Activated CD8-positive, alpha-beta memory T cell treated with anti-CD3 and anti-CD28 coated beads, Interleukin-2, amount 10 ng/mL, durations not matched to agents 7 days and 5 days (primary cell): ENCODE data around the gene QPCT. TPM values are rescaled to one million over a fixed set of nuclear protein-coding genes. Genes with fewer than 3 reads are reported as not detected.
A peak's percentile ranks its signal among the peaks of the same experiment; 100 is the strongest.
"Not testable (repeated sequence)": the region's sequence is repeated elsewhere in the genome, so short reads cannot be mapped to it uniquely, and the experiment has no call there.

ENCODE experiments used
- ATAC-seq: fragments of 150-1000 bp; cut with Tn5 transposase; one replicate; pipeline ENCODE4 v1.10.0; 2021; ENCODE audit warnings: moderate library complexity
- CTCF ChIA-PET: fragments of 350-600 bp; sonication (Branson Sonifier 250); formaldehyde crosslinking; loops from one replicate; lab custom pipeline; 2021; ENCODE audit warnings: antibody characterized with exemption; lab: Charles Lee
- DNase-seq: peaks from one replicate; pipeline ENCODE4 v3.0.0-alpha.2; 2020
- H3K27ac Mint-ChIP-seq: one replicate; pipeline ENCODE4 v1.8.0; 2021; ENCODE audit warnings: mild to moderate bottlenecking, mixed read lengths
- H3K27me3 Mint-ChIP-seq: one replicate; pipeline ENCODE4 v1.8.0; 2021; ENCODE audit warnings: mixed read lengths
- H3K36me3 Mint-ChIP-seq: one replicate; pipeline ENCODE4 v1.8.0; 2021; ENCODE audit warnings: mild to moderate bottlenecking, mixed read lengths
- H3K4me1 Mint-ChIP-seq: one replicate; pipeline ENCODE4 v1.8.0; 2021; ENCODE audit warnings: mixed read lengths
- H3K4me3 Mint-ChIP-seq: one replicate; pipeline ENCODE4 v1.8.0; 2021; ENCODE audit warnings: mild to moderate bottlenecking, moderate library complexity, mixed read lengths
- H3K9me3 Mint-ChIP-seq: one replicate; pipeline ENCODE4 v1.8.0; 2022; ENCODE audit warnings: low read depth, mixed read lengths
- total RNA-seq, 2 experiments: library from RNA; stranded (reverse); gene quantifications; one replicate each; pipeline ENCODE4 v1.2.3, GENCODE V29; 2021

Gene QPCT
- total RNA-seq, result 1 to 10 TPM in 1 of 2 experiments, not detected in 1; 1.9 TPM

DNA sequence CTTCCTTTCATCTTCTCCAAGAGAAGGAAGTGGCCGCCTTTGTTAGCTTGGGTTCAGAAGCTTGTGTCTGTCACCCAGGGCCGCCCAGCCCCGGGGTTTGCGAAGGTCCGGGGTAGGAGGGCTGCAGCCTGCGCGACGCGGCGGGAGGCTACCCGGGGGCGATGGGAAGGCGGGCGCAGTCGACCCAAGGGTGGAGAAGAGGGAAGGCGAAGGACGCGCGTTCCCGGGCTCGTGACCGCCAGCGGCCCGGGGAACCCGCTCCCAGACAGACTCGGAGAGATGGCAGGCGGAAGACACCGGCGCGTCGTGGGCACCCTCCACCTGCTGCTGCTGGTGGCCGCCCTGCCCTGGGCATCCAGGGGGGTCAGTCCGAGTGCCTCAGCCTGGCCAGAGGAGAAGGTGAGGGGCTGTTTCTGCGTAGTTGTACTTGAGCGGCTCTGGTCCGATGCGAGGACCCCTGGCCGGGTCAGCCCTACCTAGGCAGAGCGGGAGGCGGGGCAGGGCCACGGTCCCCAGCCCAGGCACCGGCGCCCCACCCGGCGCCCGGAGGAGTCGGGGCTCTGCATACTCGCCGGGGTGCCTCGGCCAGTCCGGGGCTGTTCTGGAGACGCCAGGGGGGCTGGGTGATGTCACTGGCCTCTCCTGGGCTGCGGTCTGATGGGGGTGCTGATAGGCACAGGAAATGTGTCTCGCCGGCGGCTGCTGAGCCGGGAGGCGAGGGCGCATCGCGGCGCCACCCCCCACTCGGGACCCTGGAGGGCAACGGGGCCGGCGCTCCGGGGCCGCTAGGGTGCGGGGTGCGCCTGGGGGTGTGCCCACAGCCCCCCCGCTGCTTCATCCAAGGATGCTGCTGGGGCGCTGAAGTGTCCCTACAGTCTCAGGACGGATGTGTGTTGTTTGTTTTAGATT lies at the start of gene QPCT:
Gene QPCT (plus strand): TSS at position 178 of the 909 bp plus-strand sequence. CDS start 102 bp downstream, at position 280.
- Mint-ChIP-seq H3K27ac (no peak within 1 kb of the TSS), H3K4me1 (peaks cover 8% of the 10 kb centered on the region), H3K9me3 (no peaks in the 10 kb centered on the region), H3K4me3 (peak within 1 kb of the TSS; percentile 65), H3K27me3 (peaks cover 82% of the 10 kb centered on the region), H3K36me3 (no peaks in the 10 kb centered on the region)
- ATAC-seq (peak; percentile 90), DNase-seq (peak; percentile 78)
- CTCF ChIA-PET, result interaction anchor here (1.0 kb wide), 1 partner anchor 14 kb away, joined by 3 read pairs; no protein-coding TSS in a partner anchor

DNA sequence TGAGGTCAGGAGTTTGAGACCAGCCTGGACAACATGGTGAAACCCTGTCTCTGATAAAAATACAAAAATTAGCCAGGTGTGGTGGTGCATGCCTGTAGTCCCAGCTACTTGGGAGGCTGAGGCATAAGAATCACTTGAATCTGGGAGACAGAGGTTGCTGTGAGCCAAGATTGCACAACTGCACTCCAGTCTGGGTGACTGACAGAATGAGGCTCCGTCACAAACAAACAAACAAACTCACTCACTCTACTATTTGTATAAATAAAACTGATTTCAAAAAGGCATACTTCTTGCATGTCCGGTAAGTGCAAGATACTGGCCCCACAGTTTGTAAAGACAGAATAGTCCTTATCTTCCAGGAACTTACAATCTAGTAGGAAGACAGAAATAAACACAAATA lies 49.6 kb upstream of the QPCT start:
- ATAC-seq, H3K4me1 Mint-ChIP-seq, H3K4me3 Mint-ChIP-seq, H3K27me3 Mint-ChIP-seq, DNase-seq, H3K27ac Mint-ChIP-seq, H3K9me3 Mint-ChIP-seq, CTCF ChIA-PET: not testable (repeated sequence)
- peaks cover 10% of the 10 kb centered on the region for H3K36me3 Mint-ChIP-seq

DNA sequence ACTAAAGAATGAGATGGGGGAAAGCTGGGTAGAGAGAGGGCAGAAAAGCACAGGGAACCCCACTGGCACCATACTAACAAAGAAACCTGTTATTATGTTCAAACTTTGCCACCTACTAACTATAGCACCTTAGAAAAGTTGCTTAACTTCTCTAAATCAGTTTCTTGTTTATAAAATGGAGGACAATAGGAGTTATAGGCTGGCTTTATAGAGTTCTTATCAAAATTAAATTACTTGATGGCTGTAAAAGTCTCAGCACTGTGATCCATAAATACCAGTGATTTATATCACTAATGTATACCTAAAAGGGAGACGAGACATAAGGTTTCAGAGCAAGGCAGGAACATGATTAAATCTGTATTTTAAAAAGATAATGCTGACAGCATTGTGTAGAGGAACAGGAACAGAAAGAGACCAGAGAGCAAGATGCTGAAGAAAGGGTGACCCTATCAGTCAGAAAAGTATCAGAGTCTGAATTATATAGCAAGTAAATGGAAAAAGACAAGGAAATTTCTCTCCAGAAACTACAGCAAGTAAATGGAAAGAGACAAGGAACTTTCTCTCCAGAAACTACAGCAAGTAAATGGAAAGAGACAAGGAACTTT lies 48.9 kb upstream of the QPCT start:
- H3K4me1 Mint-ChIP-seq, result no peaks in the 10 kb centered on the region
- DNase-seq (no peak), ATAC-seq (no peak)
- H3K27me3 Mint-ChIP-seq, result no peaks in the 10 kb centered on the region
- H3K36me3 Mint-ChIP-seq, result peaks cover 11% of the 10 kb centered on the region
- H3K27ac Mint-ChIP-seq, result no peak overlapping the region
- no peak overlapping the region for H3K4me3 Mint-ChIP-seq
- CTCF ChIA-PET, result no interaction called here
- H3K9me3 Mint-ChIP-seq, result no peaks in the 10 kb centered on the region

- Mint-ChIP-seq H3K27me3 (no peaks in the 10 kb centered on the region), H3K4me1 (no peaks in the 10 kb centered on the region), H3K36me3 (peaks cover 7% of the 10 kb centered on the region), H3K27ac (no peak overlapping the region), H3K4me3 (no peak overlapping the region), H3K9me3 (no peaks in the 10 kb centered on the region)
- DNase-seq, result no peak
- CTCF ChIA-PET, result no interaction called here
- ATAC-seq, result no peak
Observed at GRCh38 chr2:37297632-37298031, 46.8 kb upstream of the QPCT start.

DNA sequence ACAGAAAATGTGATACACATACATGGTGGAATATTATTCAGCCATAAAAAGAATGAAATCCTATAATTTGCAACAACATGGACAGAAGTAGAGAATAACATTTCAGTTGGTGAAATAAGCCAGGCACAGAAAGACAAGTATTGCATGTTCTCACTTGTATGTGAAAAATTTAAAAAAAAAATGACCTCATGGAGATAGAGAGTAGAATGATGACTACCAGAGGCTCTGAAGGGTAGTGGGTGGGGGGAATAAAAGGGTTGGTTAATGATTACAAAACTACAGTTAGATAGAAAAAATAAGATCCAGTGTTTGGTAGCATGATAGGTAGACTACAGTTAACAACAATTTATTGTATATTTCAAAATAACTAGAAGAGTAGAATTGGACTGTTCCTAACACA lies 44.3 kb upstream of the QPCT start:
- no peak for ATAC-seq
- DNase-seq, result no peak
- Mint-ChIP-seq H3K27me3 (no peaks in the 10 kb centered on the region), H3K9me3 (no peaks in the 10 kb centered on the region), H3K27ac (no peak overlapping the region), H3K4me3 (no peak overlapping the region), H3K36me3 (peaks cover 7% of the 10 kb centered on the region), H3K4me1 (no peaks in the 10 kb centered on the region)
- CTCF ChIA-PET, result no interaction called here

- ATAC-seq (no peak), DNase-seq (no peak)
- H3K36me3 Mint-ChIP-seq, result peaks cover 7% of the 10 kb centered on the region
- no peaks in the 10 kb centered on the region for H3K9me3 Mint-ChIP-seq
- no peak overlapping the region for H3K27ac Mint-ChIP-seq
- H3K4me1 Mint-ChIP-seq, result no peaks in the 10 kb centered on the region
- CTCF ChIA-PET, result interaction anchor here (0.7 kb wide), 1 partner anchor 99 kb away, joined by 3 read pairs; no protein-coding TSS in a partner anchor
- H3K4me3 Mint-ChIP-seq, result no peak overlapping the region
- no peaks in the 10 kb centered on the region for H3K27me3 Mint-ChIP-seq
Observed at GRCh38 chr2:37300578-37300977, 43.9 kb upstream of the QPCT start.

DNA sequence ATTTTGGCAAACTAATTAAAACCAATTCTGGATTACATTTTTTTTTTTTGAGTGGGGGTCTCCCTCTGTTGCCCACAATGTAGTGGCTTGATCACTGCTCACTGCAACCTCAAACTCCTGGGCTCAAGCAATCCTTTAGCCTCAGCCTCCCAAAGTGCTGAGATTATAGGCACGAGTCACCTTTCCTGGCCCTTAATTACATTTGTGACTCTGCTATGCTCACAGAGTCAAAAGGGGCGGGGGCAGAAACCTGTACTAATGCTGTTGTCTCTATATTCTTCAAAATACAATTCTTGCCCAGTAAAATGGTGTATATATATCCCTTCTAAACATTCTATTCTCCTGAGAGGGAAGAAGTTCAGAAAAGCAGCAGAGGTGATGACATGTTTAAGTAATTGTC lies 43.0 kb upstream of the QPCT start:
- H3K9me3 Mint-ChIP-seq, result no peaks in the 10 kb centered on the region
- no peaks in the 10 kb centered on the region for H3K4me1 Mint-ChIP-seq
- no peak overlapping the region for H3K4me3 Mint-ChIP-seq
- no peaks in the 10 kb centered on the region for H3K27me3 Mint-ChIP-seq
- no peak for DNase-seq
- H3K36me3 Mint-ChIP-seq, result peaks cover 7% of the 10 kb centered on the region
- no peak for ATAC-seq
- CTCF ChIA-PET, result interaction anchor here (0.6 to 0.7 kb wide), 2 partner anchors 100 to 124 kb away, joined by 3 read pairs; no protein-coding TSS in a partner anchor
- H3K27ac Mint-ChIP-seq, result no peak overlapping the region

- no peak overlapping the region for H3K4me3 Mint-ChIP-seq
- peaks cover 7% of the 10 kb centered on the region for H3K36me3 Mint-ChIP-seq
- CTCF ChIA-PET, result no interaction called here
- H3K27ac Mint-ChIP-seq, result no peak overlapping the region
- ATAC-seq (no peak), DNase-seq (no peak)
- no peaks in the 10 kb centered on the region for H3K27me3 Mint-ChIP-seq
- no peaks in the 10 kb centered on the region for H3K9me3 Mint-ChIP-seq
- no peaks in the 10 kb centered on the region for H3K4me1 Mint-ChIP-seq
Observed at GRCh38 chr2:37302701-37303252, 41.7 kb upstream of the QPCT start.

DNA sequence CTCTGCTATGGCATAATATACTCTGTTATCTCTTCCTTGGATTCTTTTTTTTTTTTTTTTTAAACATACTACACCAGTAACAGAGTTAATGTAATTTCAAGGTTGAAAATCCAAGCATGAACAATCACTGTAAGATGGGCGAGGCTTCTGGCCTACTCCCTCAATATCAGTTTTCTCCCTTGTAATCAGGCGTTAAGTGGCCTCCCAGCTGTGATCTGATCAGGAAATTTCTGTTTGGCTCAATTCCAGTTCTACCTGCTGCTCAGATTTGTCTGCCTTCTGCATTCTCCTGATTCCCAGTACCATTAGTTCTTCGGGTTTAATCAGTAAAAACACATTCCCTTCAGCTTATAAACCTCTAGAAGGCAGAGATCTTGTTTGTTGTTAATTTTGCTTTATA lies 38.4 kb upstream of the QPCT start:
- H3K4me1 Mint-ChIP-seq, result peaks cover 2% of the 10 kb centered on the region
- H3K27me3 Mint-ChIP-seq, result no peaks in the 10 kb centered on the region
- ATAC-seq (no peak), DNase-seq (no peak)
- CTCF ChIA-PET, result no interaction called here
- no peaks in the 10 kb centered on the region for H3K9me3 Mint-ChIP-seq
- H3K36me3 Mint-ChIP-seq, result peaks cover 6% of the 10 kb centered on the region
- H3K27ac Mint-ChIP-seq, result no peak overlapping the region
- H3K4me3 Mint-ChIP-seq, result no peak overlapping the region

DNA sequence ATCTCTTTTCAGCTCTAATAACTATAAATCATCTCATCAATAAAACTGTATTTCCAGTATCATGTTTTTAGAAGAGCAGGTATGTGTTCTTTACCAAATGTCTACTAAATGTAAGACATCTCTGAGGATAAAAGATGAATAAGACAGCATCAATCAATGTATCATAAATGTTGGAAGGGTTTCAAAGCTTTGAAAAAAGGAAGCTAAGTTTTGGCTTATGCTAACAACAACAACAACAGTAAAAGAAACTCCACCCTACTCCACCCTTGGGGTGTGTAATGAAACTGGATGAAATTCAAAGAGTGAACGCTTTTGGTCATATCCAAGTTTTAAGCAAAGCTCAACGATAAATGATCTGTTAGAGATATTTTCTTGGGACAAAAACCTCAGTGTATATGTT lies 36.9 kb upstream of the QPCT start:
- Mint-ChIP-seq H3K4me3 (no peak overlapping the region), H3K27ac (no peak overlapping the region), H3K27me3 (no peaks in the 10 kb centered on the region), H3K36me3 (peaks cover 6% of the 10 kb centered on the region), H3K9me3 (no peaks in the 10 kb centered on the region), H3K4me1 (peaks cover 2% of the 10 kb centered on the region)
- DNase-seq (no peak), ATAC-seq (no peak)
- CTCF ChIA-PET, result no interaction called here

DNA sequence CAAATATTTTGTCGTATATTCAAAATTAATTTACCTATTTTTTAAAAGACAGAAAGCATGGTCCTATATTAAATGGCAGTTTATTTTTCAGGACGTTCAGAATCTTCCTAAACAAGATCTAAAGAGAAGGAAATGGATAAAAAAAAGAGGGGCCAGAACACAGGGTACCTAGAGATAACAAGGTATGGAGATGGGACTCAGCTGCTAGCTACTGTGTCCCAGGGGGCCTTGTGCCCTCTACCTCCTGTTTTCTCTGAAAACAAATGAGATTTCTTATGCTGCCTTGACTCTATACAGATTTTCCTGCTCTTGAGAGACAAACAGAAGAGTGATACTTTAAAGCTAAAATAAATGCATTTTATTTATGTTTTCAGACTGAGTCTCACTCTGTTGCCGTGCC lies 29.1 kb upstream of the QPCT start:
- ATAC-seq (no peak), DNase-seq (no peak)
- Mint-ChIP-seq H3K27me3 (no peaks in the 10 kb centered on the region), H3K36me3 (peaks cover 24% of the 10 kb centered on the region), H3K4me3 (no peak overlapping the region), H3K4me1 (peaks cover 19% of the 10 kb centered on the region), H3K9me3 (no peaks in the 10 kb centered on the region), H3K27ac (no peak overlapping the region)
- CTCF ChIA-PET, result no interaction called here

DNA sequence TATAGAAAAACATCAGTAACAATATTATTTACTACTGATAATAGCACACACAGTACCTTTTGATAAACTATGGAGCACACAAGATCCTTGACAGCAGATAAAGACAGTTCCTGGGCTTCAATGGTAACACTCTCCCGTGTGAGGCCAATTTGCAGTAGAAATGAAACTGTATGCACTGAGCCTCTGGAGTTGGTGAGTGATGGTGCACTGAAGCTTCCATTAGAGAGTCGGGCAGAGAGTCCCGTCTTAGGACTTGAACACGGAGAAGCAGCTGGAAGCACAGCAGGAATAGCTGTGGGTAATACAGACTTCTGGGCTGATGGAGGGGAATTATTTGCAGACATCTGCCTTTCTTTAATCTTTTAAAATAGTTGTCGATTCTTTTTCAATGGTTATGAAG lies 28.2 kb upstream of the QPCT start:
- Mint-ChIP-seq H3K4me1 (peaks cover 16% of the 10 kb centered on the region), H3K4me3 (no peak overlapping the region), H3K27ac (no peak overlapping the region), H3K36me3 (peaks cover 19% of the 10 kb centered on the region), H3K9me3 (no peaks in the 10 kb centered on the region), H3K27me3 (no peaks in the 10 kb centered on the region)
- ATAC-seq (no peak), DNase-seq (no peak)
- CTCF ChIA-PET, result no interaction called here

DNA sequence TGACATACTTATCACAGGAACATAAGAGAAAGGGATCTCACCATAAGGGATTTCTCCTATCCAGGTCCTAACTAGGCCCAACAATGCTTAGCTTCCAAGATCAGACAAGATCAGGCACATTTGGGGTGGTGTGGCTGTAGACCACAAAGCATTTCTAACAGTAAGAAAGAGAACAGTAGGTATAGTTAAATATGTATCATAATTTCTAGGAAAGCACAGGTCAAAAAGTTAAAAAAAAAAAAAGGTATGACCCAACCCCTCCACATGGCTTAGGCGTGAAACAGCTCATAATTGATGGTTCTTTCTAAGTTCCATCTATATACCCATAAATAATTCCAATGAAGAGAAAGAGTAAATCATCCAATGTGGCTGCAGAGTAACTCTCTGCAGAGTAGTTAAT lies 26.7 kb upstream of the QPCT start:
- CTCF ChIA-PET, result no interaction called here
- H3K27ac Mint-ChIP-seq, result no peak overlapping the region
- H3K27me3 Mint-ChIP-seq, result no peaks in the 10 kb centered on the region
- DNase-seq (no peak), ATAC-seq (peak; percentile 16)
- H3K4me3 Mint-ChIP-seq, result no peak overlapping the region
- peaks cover 25% of the 10 kb centered on the region for H3K4me1 Mint-ChIP-seq
- peaks cover 23% of the 10 kb centered on the region for H3K36me3 Mint-ChIP-seq
- no peaks in the 10 kb centered on the region for H3K9me3 Mint-ChIP-seq
